CD4-positive, alpha-beta T cell (primary cell): ENCODE data around the gene NTSR2. TPM values are rescaled to one million over a fixed set of nuclear protein-coding genes. Genes with fewer than 3 reads are reported as not detected.

Source experiments
- ATAC-seq: fragments of 200-7000 bp; cut with Tn5 transposase; one replicate; pipeline ENCODE4 v1.10.0; 2022; ENCODE audit warnings: mild to moderate bottlenecking; ENCODE audit not compliant: poor library complexity
- CTCF ChIA-PET: fragments of 350-600 bp; sonication (Branson Sonifier 250); formaldehyde crosslinking; loops from one replicate; lab custom pipeline; 2021; ENCODE audit warnings: antibody characterized with exemption, inconsistent platforms; lab: Charles Lee
- POLR2A ChIA-PET: fragments of 350-600 bp; sonication (Branson Sonifier 250); formaldehyde crosslinking; loops from one replicate; lab custom pipeline; 2021; ENCODE audit warnings: antibody characterized with exemption, inconsistent platforms; lab: Charles Lee
- DNase-seq, 14 experiments: peaks; one replicate each; pipeline ENCODE4 v3.0.0-alpha.2; 2013 to 2020; ENCODE audit warnings: mixed read lengths in 2 of 14
- H3K27ac ChIP-seq, 2 donors: one replicate each; pipeline versions ENCODE4 v1.5.1 to v1.7.0; 2013; ENCODE audit warnings: low read length in 2 of 2, low read depth in 1 of 2, mild to moderate bottlenecking in 1 of 2
- H3K27me3 ChIP-seq, 2 experiments: 1 replicate in 1 of 2; 2 replicates in 1 of 2; pipeline versions ENCODE4 v1.6.1 to v1.7.0; 2013; ENCODE audit warnings: low read length in 2 of 2, control low read depth in 1 of 2, mild to moderate bottlenecking in 1 of 2, moderate library complexity in 1 of 2; ENCODE audit not compliant: insufficient read depth in 2 of 2, control insufficient read depth in 1 of 2
- H3K36me3 ChIP-seq: one replicate; pipeline ENCODE4 v1.6.1; 2013; ENCODE audit warnings: low read length, control low read depth; ENCODE audit not compliant: insufficient read depth
- H3K4me1 ChIP-seq: one replicate; pipeline ENCODE4 v1.6.1; 2013; ENCODE audit warnings: low read length, control low read depth; ENCODE audit not compliant: insufficient read depth
- H3K4me3 ChIP-seq: one replicate; pipeline ENCODE4 v1.5.1; 2013; ENCODE audit warnings: mild to moderate bottlenecking, low read length, moderate library complexity
- H3K9me3 ChIP-seq, 2 experiments: 1 replicate in 1 of 2; 2 replicates in 1 of 2; pipeline versions ENCODE4 v1.6.1 to v1.7.0; 2013; ENCODE audit warnings: low read length in 2 of 2, mild to moderate bottlenecking in 2 of 2, control low read depth in 1 of 2, moderate library complexity in 1 of 2; ENCODE audit not compliant: control insufficient read depth in 1 of 2, insufficient read depth in 1 of 2
- H3K27ac Mint-ChIP-seq: one replicate; pipeline ENCODE4 v1.8.0; 2020; ENCODE audit warnings: mixed read lengths
- H3K27me3 Mint-ChIP-seq: one replicate; pipeline ENCODE4 v1.8.0; 2021; ENCODE audit warnings: mixed read lengths
- H3K36me3 Mint-ChIP-seq: one replicate; pipeline ENCODE4 v1.8.0; 2021; ENCODE audit warnings: low read depth, mixed read lengths
- H3K4me1 Mint-ChIP-seq: one replicate; pipeline ENCODE4 v1.8.0; 2021; ENCODE audit warnings: low read depth, mixed read lengths
- H3K4me3 Mint-ChIP-seq: one replicate; pipeline ENCODE4 v1.8.0; 2020; ENCODE audit warnings: mild to moderate bottlenecking, mixed read lengths
- H3K9me3 Mint-ChIP-seq: one replicate; pipeline ENCODE4 v1.8.0; 2020; ENCODE audit warnings: mixed read lengths
- CTCF ChIP-seq: fragments of 200-600 bp; IDR thresholded peaks from one replicate; pipeline ENCODE4 v1.8.0; 2022; ENCODE audit warnings: antibody characterized with exemption, mild to moderate bottlenecking
- intact Hi-C, 2 experiments: fragments of 100-400 bp; cut with DNase I in 1 of 2; cut with micrococcal nuclease in 1 of 2; formaldehyde crosslinking; loops; one replicate each; pipeline versions ENCODE4 v1.15.1 to v1.9.0; 2023 to 2025; cut with DNase I, micrococcal nuclease
- total RNA-seq, 174 experiments: library from RNA in 2 of 174; stranded (reverse) in 2 of 174; gene quantifications; one replicate each; pipeline ENCODE4 v1.2.3 and lab custom pipeline; 2021 to 2026

The NTSR2 gene
- total RNA-seq, 2 experiments from 2014 or later: not detected

GRCh38 chr2:11652553-11652952, 17.4 kb downstream of the NTSR2 start:
- intact Hi-C loops: no loop called here
- H3K27me3 Mint-ChIP-seq: peaks cover 9% of the 10 kb centered on the region
- H3K36me3 Mint-ChIP-seq: no peaks in the 10 kb centered on the region
- no peaks in the 10 kb centered on the region for H3K4me1 Mint-ChIP-seq
- Histone ChIP-seq H3K36me3 (no peaks in the 10 kb centered on the region), H3K27me3 (no peaks in the 10 kb centered on the region), H3K9me3 (no peaks in the 10 kb centered on the region), H3K4me3 (no peak overlapping the region), H3K4me1 (no peaks in the 10 kb centered on the region), H3K27ac (no peak overlapping the region)
- no peak for DNase-seq
- no peak for TF ChIP-seq CTCF
- no peak overlapping the region for H3K27ac Mint-ChIP-seq
- no peak for ATAC-seq
- POLR2A ChIA-PET: no interaction called here
- no peaks in the 10 kb centered on the region for H3K9me3 Mint-ChIP-seq
- CTCF ChIA-PET: no interaction called here
- H3K4me3 Mint-ChIP-seq: no peak overlapping the region

GRCh38 chr2:11651856-11652548, 18.0 kb downstream of the NTSR2 start:
- Histone ChIP-seq H3K9me3 (no peaks in the 10 kb centered on the region), H3K36me3 (no peaks in the 10 kb centered on the region), H3K27me3 (no peaks in the 10 kb centered on the region), H3K4me1 (no peaks in the 10 kb centered on the region), H3K27ac (no peak overlapping the region), H3K4me3 (no peak overlapping the region)
- DNase-seq (no peak), ATAC-seq (no peak)
- Mint-ChIP-seq H3K9me3 (no peaks in the 10 kb centered on the region), H3K27ac (no peak overlapping the region), H3K36me3 (no peaks in the 10 kb centered on the region), H3K27me3 (peaks cover 4% of the 10 kb centered on the region), H3K4me1 (no peaks in the 10 kb centered on the region), H3K4me3 (no peak overlapping the region)
- intact Hi-C loops: no loop called here
- CTCF ChIA-PET: no interaction called here
- TF ChIP-seq CTCF: no peak
- POLR2A ChIA-PET: no interaction called here

- intact Hi-C loops: no loop called here
- no peak overlapping the region for H3K4me3 ChIP-seq
- ChIA-PET POLR2A (no interaction called here), CTCF (no interaction called here)
- Mint-ChIP-seq H3K4me3 (no peak overlapping the region), H3K4me1 (no peaks in the 10 kb centered on the region), H3K36me3 (no peaks in the 10 kb centered on the region), H3K9me3 (no peaks in the 10 kb centered on the region), H3K27ac (no peak overlapping the region), H3K27me3 (peaks cover 4% of the 10 kb centered on the region)
- DNase-seq (no peak), ATAC-seq (no peak)
- H3K4me1 ChIP-seq: no peaks in the 10 kb centered on the region
- TF ChIP-seq CTCF: no peak
- no peak overlapping the region for H3K27ac ChIP-seq
- H3K36me3 ChIP-seq: no peaks in the 10 kb centered on the region
- no peaks in the 10 kb centered on the region for H3K27me3 ChIP-seq
- no peaks in the 10 kb centered on the region for H3K9me3 ChIP-seq
These were observed 20.9 kb downstream of the NTSR2 start for GRCh38 chr2:11649093-11649492.
